CD4-positive, alpha-beta T cell treated with Interleukin-1 beta for 1 hour (primary cell): ENCODE measurements around the gene DALRD3.
A peak's percentile ranks its signal among the peaks of the same experiment; 100 is the strongest.

Experiments used
- DNase-seq, 2 donors: peaks; one replicate each; pipeline ENCODE4 v3.0.0-alpha.2; 2020 to 2022

DALRD3 gene, protein sequence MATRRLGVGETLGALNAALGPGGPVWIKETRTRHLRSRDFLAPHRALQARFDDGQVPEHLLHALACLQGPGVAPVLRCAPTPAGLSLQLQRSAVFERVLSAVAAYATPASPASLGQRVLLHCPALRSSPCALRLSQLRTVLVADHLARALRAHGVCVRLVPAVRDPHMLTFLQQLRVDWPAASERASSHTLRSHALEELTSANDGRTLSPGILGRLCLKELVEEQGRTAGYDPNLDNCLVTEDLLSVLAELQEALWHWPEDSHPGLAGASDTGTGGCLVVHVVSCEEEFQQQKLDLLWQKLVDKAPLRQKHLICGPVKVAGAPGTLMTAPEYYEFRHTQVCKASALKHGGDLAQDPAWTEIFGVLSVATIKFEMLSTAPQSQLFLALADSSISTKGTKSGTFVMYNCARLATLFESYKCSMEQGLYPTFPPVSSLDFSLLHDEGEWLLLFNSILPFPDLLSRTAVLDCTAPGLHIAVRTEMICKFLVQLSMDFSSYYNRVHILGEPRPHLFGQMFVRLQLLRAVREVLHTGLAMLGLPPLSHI

DNA sequence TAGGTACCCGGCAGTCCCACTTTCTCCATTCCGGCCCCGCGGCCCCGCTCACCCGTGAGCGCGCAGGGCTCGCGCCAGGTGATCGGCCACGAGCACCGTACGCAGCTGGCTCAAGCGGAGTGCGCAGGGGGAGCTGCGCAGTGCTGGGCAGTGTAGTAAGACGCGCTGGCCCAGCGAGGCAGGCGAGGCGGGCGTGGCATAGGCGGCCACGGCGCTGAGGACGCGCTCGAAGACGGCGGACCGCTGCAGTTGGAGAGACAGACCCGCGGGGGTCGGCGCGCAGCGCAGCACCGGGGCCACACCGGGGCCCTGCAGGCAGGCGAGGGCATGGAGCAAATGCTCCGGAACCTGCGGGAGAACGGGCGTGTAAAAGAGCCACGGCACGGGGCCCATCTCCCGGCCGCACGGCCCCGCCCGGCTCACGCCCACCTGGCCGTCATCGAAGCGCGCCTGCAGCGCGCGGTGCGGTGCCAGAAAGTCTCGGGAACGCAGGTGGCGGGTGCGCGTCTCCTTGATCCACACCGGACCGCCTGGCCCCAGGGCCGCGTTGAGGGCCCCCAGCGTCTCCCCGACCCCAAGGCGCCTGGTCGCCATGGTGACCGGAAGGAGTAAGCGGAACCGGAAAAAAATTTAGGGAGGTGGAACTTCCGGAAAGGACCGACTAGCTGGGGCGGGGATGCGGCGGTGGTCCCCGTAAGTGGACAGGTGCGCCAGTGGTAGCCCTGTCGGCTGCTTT, at the start of gene DALRD3:
Gene DALRD3 (minus strand): TSS at position 610 of the 736 bp plus-strand sequence. CDS start 16 bp downstream, at position 594.
- DNase-seq: peak; percentile 51 to 68

DNA sequence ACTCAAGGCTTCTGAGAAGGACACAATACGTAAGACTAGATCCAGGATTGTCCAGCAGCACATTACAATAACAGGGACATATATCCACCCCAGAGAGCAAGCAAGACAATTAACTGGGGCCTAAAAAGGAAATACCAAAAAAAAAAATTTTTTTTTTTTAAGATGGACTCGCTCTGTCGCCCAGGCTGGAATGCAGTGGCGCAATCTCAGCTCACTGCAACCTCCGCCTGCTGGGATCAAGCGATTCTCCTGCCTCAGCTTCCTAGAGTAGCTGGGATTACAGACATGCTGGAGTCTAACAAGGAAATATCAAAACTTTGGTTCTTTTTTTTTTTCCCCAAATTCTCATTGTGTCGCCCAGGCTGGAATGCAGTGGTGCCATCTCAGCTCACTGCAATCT, 39.6 kb upstream of the DALRD3 start:
- DNase-seq: no peak

DNA sequence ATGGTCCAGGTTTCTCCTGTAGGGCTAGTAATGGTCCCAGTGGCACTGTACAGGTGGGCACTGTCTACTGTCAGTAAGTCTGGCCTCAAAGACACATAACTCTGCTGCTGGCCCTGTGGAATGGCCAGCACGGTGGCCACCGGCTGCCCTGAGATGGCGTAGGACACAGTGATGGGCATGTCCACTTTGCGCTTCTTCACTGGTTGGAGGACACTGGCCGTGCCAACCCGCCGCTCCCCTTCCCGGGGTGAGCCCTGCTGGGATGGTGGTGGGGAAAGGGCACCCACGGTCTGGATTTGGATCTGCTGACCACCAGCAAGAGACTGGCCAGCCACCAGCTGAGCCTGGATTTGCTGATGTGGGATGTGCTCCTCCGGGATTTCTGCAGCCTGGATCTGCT, 38.9 kb upstream of the DALRD3 start:
- no peak for DNase-seq

DNA sequence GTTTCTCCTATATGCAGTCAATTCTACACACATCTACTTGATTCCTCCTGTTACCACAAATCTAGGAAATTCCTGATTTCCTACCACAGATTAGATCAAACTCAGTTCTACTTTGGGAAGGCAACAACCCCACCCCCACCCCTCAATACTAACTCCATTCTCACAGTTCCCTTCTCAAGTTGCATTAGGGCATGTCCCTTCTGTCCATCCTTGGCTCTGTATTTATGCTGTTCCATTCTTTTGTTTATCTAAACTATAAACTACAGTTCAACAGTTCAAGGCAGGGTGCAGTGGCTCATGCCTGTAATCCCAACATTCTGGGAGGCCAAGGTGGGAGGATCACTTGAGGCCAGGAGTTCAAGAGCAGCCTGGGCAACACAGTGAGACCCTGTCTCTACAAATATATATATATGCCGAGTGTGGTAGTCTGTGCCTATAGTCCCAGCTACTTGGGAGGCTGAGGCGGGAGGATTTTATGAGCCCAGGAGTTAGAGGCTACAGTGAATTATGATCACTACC, 36.0 kb upstream of the DALRD3 start:
- DNase-seq: no peak

DNA sequence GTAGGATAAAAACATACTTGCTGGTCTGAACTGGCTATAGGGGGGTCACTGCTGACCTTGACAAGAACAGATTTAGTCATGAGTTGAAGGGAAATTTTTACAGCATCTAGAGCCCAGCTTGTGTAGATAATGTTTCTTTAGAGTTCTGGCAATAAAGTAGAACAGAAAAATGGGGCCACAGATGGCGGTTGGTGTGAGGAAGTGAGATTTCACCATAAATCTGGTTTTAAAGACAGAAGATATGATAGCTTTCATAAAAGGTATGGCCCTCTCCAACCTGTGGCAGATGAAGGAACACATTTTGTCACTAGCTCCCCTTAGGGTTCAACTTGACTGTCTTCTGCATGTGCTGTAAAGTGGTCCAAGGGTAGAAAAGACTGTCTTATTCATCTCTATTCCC, 35.2 kb upstream of the DALRD3 start:
- DNase-seq: no peak

DNA sequence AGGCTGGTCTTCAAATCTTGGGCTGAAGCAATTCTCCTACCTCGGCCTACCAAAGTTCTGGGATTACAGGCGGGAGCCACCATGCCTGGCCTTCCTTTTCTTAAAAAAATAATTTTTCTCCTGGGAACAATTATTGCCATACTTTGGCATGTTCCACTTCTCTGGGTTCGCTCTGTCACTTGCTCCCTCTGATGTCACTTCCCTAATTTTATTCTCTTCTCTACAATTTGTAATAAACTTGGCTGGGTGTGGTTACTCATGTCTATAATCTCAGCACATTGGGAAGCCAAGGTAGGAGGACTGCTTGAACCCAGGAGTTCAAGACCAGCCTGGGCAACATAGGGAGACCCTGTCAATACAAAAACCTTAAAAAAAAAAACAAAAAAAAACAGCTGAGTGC, 16.9 kb upstream of the DALRD3 start:
- no peak for DNase-seq

DNA sequence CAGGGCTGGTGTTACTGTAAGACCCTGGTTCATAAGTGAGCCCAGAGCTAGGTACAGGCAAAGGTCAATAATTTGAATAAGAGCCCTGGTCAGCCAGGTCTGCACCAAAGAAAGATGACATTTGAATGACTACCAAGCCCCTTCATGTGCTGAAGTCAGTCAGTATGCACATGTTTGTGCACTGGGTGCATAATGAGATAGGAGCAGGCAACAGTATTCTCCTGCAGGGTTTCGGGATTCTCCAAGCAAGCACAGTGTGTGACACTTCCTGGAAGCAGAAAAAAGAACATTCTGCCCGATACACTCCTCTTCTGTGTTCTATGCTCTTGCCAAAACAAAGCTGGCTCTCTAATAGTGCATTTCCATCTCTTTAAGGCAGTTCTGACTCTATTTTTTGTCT, 16.3 kb upstream of the DALRD3 start:
- no peak for DNase-seq

DNA sequence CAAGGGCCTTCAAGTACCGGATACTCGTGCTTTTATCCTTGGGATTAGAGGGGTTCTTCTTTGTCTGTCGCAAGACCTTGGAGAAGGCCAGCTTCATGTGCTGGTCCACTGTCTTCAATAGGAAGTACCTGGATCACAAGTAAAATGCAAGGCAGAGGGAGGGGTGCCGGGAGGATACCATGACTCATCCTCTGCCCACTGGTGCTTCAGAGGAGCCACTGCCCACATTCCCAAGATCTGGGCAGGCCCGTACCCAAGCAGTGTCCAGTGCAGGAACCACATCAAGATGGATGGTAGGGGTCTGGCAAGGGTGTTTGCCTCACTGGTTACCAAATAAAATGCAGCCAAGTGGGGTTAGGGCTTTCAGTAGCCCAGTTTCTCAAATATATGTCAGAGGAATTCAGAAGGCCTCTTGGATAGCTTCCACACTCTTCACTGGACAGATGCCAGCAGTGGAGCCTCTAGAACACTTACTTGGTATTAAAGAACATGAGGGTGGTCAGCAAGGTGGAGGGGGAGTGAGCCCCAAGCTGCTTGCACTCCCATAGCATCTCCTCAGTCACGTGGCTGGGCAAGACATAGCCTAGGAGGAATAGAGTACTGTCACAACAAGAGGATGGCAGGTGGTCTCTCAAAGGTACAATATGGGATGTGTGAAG, 14.4 kb upstream of the DALRD3 start:
- DNase-seq: no peak

DNA sequence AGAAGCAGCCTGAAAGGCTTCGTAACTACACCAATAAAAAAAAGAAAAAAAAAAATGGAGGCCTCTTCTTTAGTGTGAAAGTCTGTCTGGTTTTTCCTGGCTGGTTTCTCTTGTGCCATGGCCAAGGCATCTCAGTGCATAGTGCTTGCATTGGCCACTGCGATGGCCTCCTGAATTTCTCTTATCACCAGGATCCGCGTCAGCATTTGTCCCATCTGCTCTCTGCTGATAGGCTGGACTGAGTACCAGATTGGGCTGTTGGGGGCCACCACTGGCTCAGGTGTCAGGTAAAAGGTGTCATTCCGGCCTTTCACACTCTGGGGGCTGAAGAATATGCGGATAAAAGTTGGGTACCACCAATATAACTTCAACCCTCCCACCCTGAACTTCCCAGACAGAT, 11.9 kb upstream of the DALRD3 start:
- no peak for DNase-seq

DNA sequence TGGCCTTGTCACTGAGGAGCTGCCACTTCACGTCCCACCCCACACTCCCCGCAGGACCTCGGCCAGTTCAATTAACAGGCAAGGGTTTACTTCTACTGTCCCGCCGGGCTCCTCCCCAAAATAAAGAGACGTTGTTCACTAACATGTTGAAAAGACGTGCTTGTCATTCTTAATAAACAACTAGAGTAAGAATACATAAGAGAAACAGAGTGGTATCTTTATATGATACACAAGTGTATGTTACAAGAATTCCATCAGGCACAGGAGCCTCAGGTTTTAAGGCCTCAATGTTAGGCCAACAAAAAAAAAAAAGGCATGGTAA, 11.1 kb upstream of the DALRD3 start:
- no peak for DNase-seq

DNA sequence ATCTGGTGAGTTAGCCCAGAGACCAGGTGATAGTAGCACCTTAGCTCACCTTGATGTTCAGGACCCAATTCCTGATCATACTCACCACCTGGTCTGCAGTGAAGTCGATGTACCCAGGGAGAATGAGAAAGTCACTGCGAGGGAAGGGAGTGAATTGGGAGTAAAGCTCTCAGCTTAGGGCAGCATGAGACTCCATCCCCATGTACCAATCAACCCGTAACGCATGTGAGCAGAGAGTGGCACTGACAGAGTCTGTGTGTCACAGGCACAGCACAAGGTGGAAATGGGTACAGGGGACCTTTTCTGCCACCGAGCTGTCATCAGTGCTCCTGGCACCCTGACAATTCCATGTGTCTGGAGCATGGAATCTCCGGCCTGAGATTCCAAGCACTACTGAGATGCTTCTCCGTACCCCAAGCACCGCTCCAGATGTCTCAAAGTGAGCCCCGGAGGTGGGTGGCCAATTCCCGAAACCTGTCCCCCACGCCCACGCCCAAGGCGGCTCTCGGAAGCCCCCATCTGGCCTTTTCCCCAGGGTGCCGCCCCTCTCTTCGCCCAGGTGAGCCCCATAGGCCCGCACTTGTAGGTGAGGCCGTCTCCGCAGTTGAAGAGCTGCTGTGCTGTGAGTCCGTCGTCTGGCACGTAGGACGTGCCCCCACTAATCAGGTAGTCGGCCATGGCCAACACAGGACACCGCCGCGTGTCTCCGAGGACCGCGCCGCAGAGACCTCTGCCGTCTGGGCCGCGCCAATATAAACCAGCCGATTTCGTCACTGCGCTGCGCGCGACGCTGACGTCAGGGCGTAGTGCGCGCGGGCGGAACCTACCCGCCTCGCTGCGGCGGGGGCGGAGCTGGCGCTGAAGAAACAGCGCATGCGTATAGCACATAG, 10.5 kb upstream of the DALRD3 start, which contains the start of gene IMPDH2:
Gene IMPDH2 (minus strand): TSS at position 726 of the 890 bp plus-strand sequence. CDS start 48 bp downstream, at position 678.
- peak; percentile 96 for DNase-seq

DNA sequence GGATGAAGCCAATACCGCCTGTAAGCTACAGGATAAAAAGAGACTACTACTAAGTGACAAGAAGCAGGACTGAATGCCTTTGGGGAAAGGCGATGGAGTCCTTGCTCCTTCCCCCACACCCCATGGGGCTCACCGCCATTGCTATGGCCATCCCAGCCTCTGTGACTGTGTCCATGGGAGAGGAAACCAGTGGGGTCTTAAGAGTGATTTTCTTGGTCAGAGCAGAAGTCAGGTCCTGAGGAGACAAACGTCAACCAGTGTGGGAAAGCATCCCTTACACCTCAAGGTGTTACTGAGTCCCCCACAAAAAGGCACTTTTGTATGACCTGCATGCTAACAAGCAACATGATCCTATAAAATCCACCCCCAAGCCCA, 9.9 kb upstream of the DALRD3 start:
- DNase-seq: no peak

DNA sequence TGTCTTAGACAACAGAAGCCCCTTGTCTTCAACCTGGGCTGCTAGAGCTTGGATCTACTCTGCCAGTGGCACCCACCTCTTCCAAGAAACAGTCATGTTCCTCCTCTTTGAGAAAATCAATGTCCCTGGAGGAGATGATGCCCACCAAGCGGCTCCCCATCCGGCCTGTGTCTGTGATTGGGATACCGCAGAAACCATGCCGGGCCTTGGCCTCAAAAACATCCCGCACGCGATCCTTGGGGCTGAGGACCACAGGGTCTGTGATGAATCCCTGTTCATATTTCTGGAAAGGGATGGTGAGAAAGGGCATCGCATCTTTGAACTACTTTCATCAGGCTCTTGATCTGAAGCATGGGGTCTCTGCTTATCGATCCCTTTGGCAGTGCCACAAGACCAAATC, 9.3 kb upstream of the DALRD3 start:
- DNase-seq: no peak

DNA sequence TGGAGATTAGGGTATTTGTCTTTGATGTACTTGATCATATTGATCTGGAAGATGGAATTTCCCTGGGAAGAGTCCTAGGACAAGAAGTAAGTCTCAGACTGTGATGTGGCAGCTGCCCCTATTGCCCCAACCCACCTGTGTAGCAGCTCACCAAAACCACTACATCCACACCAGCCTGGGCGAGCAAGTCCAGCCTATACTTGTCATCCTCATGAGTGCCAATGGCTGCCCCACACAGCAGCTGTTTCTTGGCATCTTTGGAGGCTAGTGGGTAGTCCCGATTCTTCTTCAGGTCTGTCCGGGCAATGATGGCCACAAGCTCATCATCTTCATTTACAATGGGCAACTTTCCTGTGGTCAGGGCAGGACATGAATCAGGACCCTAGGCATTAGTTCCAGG, 8.2 kb upstream of the DALRD3 start:
- no peak for DNase-seq

DNA sequence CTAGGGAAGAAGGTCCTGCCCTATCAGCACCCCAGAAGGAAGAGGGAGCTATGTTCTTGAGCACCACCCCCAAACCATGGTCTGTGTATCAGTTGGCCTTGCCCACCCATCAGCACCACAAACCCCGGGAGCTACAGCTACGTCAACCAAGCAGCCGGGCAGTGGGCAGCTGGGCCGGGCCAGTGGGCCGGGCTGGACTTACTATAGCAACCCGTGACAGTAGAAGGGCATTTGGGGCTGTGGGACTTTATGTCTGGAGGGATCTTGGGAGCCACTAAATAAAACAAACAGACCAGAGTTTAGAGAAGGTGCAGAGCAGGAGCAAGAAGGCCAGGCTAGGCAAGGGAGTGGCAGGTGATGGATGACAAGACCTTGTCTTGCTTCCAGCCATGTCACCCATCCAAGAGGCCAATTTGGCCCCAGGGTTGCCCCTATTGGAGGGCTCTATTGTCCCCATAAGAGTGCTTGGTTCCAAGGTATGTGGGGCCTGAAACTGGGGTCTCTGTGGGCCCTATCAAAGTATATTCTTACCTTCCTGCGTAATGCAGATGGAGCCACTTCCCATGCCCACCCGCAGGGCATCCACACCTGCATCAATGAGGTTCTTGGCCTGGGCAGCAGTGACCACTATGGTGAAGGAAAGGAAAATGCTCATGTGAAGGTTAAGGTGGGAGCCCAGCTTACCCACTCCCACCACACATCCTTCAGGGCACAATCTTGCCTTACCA, 7.6 kb upstream of the DALRD3 start:
- DNase-seq: no peak

DNA sequence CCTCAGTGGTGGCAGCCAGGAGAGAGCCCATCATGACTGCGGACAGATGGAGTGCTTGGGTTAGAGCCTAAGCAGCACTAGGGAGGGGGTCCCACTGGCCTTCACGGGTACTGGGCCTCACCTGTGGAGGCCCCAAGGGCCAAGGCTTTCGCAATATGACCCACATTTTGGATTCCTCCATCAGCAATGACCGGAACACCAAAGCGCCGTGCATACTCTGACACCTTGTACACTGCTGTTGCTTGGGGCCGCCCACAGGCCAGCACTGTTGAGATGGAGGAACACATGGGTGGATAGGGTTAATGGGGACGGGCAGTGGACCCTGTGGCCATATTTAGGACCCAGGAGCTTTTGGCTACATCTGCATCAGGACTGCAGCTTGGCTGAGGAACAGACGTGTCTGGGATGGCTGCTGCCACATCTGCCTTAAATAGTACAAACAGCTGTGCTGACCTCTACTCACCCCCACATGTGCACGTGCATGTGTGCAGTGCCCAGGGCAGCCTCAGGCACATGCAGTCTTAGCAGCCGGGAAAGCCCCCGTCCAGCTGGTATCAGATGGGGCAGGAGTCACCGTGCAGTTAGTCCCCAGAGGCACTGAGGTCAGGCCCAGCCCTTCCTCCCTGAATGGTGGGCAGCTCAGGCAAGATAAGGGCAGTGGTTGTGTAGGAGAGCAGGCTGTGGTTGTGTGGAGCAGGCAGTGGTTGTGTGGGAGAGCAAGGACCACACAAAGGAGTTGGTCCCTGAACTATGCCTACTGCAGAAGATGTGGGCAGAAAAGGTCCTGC, 6.8 kb upstream of the DALRD3 start:
- DNase-seq: peak in 1 of 2 donors; percentile 13

DNA sequence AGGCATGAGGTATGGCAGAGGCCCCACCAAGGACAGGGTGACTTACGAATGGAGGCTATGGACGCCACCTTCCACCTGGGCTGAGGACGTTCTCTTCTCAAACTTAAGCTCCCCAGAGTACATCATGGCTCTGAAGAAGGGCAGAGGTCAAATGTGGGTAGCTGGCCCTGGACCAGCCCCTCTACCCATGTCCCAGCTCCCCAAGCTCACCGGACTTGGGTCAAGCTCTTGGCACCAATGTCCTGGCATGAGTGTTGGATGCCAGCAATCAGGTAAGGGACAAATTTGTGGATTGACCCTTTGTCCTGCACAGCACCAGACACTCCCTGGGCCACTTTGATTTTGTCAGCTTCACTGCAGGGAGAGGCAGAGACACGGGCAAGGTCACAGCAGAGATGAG, 6.1 kb upstream of the DALRD3 start:
- DNase-seq: no peak

DNA sequence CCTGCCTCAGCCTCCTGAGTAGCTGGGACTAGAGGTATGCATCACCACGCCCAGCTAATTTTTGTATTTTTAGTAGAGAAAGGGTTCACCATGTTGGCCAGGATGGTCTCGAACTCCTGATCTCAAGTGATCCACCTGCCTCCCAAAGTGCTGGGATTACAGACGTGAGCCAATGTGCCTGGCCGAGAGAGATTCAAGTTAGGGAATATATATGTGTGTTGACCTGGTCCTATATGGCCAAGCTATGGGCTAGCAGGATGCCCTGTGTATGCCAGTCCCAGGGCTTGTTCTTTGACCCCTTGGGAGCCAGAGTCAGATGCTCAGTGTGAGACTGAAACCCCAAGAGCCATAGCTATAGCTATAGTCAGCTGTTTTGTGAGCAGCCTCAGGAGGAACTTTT, 5.4 kb upstream of the DALRD3 start:
- DNase-seq: no peak

DNA sequence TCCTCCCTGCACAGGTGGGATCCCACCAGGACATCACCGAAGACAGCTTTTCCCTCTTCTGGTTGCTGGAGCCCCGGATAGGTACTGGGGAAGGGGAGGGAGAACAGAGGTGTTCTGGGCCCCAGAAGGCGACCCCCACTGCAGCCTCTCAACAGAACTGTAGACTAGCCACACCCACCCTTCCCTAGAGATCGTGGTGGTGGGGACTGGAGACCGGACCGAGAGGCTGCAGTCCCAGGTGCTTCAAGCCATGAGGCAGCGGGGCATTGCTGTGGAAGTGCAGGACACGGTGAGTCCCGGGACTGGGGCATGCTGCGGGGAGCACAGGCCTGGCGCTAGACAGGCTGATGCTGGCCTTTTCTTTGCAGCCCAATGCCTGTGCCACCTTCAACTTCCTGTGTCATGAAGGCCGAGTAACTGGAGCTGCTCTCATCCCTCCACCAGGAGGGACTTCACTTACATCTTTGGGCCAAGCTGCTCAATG, 4.3 kb upstream of the DALRD3 start:
- DNase-seq: no peak
